Muscle layer of duodenum (tissue), 2 donors: ENCODE measurements around the gene HLA-DOB.

ENCODE experiments used
- H3K27ac ChIP-seq: one replicate; pipeline ENCODE4 v1.7.0; 2013; ENCODE audit warnings: mild to moderate bottlenecking, low read length
- H3K27me3 ChIP-seq: one replicate; pipeline ENCODE4 v1.7.0; 2013; ENCODE audit warnings: low read depth, mild to moderate bottlenecking, control low read depth, low read length
- H3K36me3 ChIP-seq, 2 donors: one replicate each; pipeline ENCODE4 v1.7.0; 2013; ENCODE audit warnings: low read length in 2 of 2, control low read depth in 1 of 2, mild to moderate bottlenecking in 1 of 2; ENCODE audit not compliant: insufficient read depth in 2 of 2, control insufficient read depth in 1 of 2
- H3K4me1 ChIP-seq, 2 donors: one replicate each; pipeline ENCODE4 v1.7.0; 2013; ENCODE audit warnings: low read length in 2 of 2, mild to moderate bottlenecking in 2 of 2, control low read depth in 1 of 2, moderate library complexity in 1 of 2; ENCODE audit not compliant: insufficient read depth in 2 of 2, control insufficient read depth in 1 of 2
- H3K4me3 ChIP-seq, 2 donors: one replicate each; pipeline ENCODE4 v1.7.0; 2013; ENCODE audit warnings: low read length in 2 of 2, low read depth in 1 of 2, mild to moderate bottlenecking in 1 of 2
- H3K9me3 ChIP-seq, 2 donors: one replicate each; pipeline ENCODE4 v1.7.0; 2013; ENCODE audit warnings: low read length in 2 of 2, control low read depth in 1 of 2, mild to moderate bottlenecking in 1 of 2; ENCODE audit not compliant: control insufficient read depth in 1 of 2
- donor health status: healthy.

Gene HLA-DOB

DNA sequence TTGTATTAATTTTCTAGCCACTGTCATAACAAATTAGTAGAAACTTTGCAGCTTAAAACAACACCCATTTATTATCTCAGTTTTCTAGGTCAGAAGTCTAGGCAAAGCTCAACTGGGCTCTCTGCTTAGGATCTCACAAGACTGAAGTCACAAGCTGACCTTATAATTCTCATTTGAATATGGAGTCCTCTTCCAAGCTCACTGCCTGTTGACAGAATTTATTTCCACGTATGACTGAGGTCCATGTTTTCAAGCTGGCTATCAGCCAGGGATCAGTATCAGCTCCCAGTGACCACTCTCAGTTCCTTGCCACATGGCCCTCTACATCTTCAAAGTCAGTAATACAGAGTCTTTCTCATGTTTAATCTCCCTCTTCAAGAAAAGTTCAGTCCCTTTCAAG lies 41.7 kb downstream of the HLA-DOB start:
- H3K27me3 ChIP-seq, result no peaks in the 10 kb centered on the region
- H3K36me3 ChIP-seq, result no peaks in the 10 kb centered on the region
- no peaks in the 10 kb centered on the region for H3K9me3 ChIP-seq
- H3K27ac ChIP-seq, result no peak overlapping the region
- no peaks in the 10 kb centered on the region for H3K4me1 ChIP-seq
- H3K4me3 ChIP-seq, result no peak overlapping the region

DNA sequence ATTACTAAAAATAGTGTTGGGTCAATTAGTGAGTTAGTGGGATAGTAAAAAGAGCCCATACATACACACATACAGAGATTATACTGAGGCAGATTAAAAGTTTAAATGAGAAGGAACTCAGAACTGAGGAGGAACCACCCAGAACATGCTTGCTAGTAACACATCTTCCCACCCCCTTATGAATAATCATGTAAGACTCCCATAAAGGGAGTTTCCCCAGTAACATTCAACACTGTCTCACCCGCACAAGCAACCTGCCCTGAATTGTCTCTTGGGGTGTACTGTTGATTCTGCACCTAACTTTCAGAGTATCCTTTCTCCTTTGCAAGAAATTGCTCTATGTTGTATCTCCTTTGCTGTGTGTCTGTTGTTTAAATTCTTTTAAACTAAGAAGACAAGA lies 42.4 kb downstream of the HLA-DOB start:
- Histone ChIP-seq H3K4me1 (no peaks in the 10 kb centered on the region), H3K27me3 (no peaks in the 10 kb centered on the region), H3K4me3 (no peak overlapping the region), H3K27ac (no peak overlapping the region), H3K9me3 (no peaks in the 10 kb centered on the region), H3K36me3 (no peaks in the 10 kb centered on the region)

DNA sequence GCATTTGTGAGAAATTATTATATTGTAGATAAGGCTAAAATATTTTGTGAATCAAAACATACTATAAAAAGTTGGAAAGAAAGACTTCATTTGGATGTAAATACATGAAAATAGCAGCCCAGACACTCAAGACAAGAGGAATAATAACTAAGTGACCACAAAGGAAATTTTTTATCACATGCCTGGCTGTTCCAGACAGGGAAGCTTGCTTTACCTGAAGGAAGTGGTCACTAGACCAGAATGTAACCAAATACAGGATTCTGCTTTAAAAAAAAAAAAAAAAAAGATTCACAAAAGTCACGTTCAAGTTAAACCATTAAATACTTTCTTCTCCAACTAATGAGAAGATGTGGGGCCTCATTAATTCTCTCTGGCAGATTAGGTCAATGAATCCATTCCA lies 44.1 kb downstream of the HLA-DOB start:
- Histone ChIP-seq H3K9me3 (no peaks in the 10 kb centered on the region), H3K36me3 (no peaks in the 10 kb centered on the region), H3K4me1 (no peaks in the 10 kb centered on the region), H3K4me3 (no peak overlapping the region), H3K27me3 (no peaks in the 10 kb centered on the region), H3K27ac (no peak overlapping the region)

DNA sequence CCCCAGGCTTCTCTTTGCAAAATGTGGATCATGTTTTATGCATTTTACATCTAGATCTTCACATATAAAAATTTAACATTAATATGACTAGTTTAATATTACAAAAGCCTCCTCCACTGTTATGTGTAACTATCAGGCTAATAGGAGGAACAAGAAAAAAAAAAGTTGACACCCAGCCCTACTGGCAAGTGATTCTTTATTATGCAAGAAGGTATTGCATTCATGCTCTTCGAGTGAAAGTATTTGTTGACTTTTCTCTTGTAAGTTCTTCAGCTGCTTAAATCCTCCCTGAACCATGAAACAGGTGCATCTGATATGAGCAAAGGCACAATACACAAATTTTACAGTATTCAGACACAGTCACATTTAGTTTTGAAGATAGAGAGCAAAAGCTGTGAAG lies 52.8 kb downstream of the HLA-DOB start:
- no peak overlapping the region for H3K4me3 ChIP-seq
- no peaks in the 10 kb centered on the region for H3K27me3 ChIP-seq
- H3K4me1 ChIP-seq, result no peaks in the 10 kb centered on the region
- H3K36me3 ChIP-seq, result no peaks in the 10 kb centered on the region
- H3K9me3 ChIP-seq, result no peaks in the 10 kb centered on the region
- no peak overlapping the region for H3K27ac ChIP-seq

DNA sequence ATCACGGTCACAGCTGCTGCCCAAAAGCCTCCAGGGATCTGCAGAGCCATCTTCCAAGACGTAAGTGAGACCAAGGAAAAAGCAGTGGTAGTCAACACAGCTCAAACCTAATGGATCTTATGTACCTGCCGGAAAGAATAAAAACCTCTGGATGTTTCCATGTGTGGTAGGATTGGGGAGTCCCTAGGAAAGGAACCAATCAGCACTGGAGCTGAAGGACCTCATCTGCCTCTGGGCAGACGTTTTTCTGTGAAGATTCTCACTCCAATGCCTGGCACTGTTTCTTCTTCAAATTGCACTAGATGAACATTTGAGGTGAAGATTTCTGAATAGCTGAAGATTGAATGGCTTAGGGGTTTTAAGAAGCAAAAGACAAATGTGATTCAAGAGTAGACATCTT lies 53.4 kb downstream of the HLA-DOB start, which contains the start of gene HLA-DQB2:
Gene HLA-DQB2, minus strand, starts transcription at position 112 of the 400 bp plus-strand sequence. Its CDS starts 62 bp downstream, at position 50.
- Histone ChIP-seq H3K4me3 (no peak within 1 kb of the TSS), H3K27me3 (no peaks in the 10 kb centered on the region), H3K9me3 (no peaks in the 10 kb centered on the region), H3K4me1 (no peaks in the 10 kb centered on the region), H3K36me3 (no peaks in the 10 kb centered on the region), H3K27ac (no peak within 1 kb of the TSS)
